HG02678 (cell line): Measurements from ENCODE around the gene CAMK2B.
A peak's percentile ranks its signal among the peaks of the same experiment; 100 is the strongest.

Experiments used
- ATAC-seq: cut with Tn5 transposase; IDR thresholded peaks from one replicate; pipeline ENCODE4 v1.9.1; 2021; ENCODE audit warnings: mild to moderate bottlenecking, moderate library complexity; ENCODE audit not compliant: unreplicated experiment

The CAMK2B gene

DNA sequence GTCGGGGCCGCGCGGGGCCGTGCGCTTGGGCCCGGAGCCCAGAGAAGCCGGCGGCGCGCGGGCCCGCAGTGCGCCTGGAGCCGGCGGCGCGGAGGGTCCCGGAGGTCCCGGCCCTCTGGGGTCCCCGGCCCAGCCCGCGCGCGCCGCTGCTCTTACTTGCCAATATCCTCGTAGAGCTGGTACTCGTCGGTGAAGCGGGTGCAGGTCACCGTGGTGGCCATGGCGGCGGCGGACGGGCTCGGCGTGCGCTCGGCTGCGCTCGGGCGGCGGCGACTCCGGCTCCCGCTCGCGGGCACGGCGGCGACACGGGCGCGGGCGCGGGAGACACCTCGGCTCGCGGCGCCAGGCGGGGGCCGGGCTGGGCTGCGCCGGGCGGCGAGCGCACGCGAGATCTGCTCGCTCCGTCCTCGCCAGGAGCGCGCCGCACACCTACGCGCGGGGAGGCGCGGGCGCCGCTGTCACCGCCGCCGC is at the start of gene CAMK2B:
Gene CAMK2B, minus strand, starts transcription at position 394 of the 471 bp plus-strand sequence. Its CDS starts 173 bp downstream, at position 221.
- ATAC-seq = no peak

DNA sequence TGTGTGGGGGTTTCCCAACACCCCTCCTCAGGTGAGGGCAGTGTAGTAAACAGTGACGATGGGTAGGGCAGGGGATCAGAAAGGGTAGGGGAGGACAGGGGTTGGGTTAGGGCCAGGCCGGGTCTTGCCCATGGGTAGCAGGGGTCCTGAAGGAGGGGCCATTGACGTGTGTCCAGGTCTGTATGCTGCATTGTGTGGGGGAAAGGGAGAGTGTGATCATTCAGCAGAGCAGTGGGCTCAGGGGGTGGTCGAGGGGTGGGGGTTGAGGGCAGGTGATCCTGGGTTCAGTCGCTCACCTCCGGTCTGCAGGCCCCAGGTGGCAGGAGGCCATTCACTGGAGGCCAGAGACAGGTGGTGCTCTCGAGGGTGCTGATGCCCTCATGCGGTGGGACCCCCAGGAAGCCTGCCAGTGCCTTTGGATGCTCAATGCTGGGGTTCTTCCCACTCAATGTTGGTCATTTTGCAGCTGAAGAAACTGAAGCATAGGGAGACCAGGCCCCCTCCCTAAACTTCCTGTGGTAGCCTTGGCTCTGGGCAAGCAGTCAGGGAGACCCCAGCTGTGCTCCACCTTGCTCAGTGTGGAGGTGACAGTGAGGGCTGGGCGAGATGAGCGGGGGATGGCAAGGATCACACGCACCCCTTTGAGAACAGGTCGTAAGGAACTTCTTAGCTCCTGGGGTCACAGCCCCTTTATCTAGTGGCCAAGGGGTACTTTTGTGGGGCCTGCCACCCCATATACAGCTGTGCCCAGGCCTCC is 48.8 kb upstream of the CAMK2B start:
- ATAC-seq = no peak

DNA sequence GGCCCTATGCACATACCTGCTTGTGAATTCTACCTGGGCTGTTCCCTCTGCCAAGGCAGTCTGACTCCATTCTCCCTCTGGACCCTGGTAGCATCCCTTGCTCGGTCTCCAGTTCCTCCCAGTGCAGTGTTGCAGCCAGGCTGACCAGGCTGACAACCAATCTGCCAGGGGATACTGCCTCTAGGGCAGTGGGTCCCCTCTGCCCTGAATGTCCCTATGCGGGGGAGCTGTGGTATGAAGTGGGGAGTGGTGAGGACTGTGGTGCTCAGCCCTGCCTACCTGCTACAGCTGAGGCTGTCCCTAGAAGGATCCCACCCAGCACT is 48.0 kb upstream of the CAMK2B start:
- ATAC-seq = no peak

DNA sequence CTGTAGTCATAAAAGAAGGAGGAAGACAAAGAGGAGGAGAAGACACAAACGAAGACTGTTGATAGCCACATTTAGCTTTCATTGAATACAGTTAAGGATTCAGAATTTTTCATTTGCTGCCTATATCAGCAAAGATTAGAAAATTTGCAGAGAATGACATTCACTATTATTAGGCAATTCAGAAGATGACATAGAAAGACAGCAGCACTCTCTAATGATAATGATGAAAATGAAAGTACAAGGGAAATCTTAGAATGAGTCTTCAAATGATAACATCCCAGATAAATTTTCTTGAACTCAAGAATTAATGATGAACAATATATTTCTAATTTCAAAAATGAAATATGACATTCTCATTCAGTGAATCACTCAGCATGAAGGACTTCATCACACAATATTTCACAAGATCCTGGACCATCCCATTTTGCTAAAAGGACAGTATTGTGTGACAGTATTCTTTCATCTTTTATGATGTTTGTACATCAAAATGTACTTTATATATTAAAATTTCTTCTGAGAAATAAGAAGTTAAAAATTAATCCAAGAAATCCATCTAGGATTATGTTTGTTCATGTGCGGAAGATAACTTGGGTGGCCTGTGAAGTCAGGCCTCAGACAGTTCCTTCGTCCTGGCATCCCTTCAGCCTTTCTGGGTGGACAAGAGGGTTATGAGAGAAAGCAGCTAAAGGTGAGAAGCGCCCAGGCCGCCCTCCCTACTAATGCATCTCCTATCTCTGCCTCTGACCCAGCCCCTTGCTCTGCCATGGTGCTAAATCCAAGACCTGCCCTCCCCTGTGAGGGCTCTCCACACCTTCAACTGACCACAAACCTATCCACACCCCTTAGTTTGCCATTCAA is 47.4 kb upstream of the CAMK2B start:
- no peak for ATAC-seq

DNA sequence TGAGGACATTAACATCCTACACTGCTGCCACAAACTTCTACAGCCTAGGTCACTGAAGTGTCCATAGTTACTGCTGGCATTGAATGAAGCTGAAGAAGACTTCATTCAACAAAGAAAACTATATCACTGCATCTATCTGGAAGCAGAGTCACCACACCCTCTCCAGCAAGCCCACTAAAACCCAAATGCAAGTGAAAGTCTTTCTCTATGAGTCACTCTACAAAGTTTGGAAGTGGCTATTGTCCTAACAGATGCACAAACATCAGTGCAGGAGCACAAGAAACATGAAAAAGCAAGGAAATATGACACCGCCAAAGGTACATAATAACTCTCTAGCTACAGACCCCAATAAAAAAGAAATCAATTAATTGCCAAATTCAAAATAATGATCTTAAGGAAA is 43.5 kb upstream of the CAMK2B start:
- no peak for ATAC-seq

DNA sequence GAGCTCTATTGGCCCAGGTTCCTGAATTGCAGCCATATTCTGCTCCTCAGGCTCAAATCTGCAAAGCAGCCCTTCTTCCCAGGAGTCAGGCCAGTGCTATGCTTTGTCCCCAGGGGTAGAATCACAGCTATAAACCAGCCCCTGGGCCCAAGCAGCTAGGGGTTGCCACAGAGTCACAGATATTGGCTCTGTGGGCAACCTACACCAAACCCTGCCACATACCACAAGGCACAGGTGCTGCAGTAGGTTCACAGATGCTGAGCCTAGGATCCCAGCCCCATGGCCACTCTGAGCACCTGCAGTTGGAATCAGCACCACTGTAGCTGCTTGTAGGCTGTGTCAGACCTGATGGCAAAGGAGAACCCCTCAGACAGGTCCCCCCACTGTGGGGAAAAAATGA is 43.1 kb upstream of the CAMK2B start:
- no peak for ATAC-seq

DNA sequence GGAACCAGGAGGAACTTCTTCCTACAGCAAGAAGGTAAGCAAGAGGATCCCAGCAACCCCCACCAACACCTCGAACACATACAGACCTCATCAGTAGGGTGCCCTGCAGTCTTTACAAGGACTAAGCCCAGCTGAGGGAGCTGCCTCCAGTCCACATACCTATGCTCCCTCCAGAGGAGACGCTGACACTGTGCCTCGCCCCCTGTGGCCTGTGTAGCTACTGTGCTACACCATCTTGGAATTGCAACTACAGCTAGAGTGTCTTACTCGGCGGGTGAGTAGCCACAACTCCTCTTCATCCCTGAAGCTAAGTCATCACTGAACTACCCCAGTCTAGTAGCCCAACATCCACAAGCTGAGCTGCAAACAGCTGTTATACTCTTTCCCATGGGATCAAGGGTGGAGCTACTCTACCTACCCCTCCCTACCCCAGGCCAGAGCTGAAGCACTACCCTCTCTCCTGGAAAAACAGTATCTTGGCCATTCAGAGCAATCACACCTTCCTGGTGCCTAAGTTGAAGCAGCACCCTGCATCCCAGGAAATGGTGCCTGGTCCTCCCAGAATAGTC is 42.2 kb upstream of the CAMK2B start:
- ATAC-seq = no peak

DNA sequence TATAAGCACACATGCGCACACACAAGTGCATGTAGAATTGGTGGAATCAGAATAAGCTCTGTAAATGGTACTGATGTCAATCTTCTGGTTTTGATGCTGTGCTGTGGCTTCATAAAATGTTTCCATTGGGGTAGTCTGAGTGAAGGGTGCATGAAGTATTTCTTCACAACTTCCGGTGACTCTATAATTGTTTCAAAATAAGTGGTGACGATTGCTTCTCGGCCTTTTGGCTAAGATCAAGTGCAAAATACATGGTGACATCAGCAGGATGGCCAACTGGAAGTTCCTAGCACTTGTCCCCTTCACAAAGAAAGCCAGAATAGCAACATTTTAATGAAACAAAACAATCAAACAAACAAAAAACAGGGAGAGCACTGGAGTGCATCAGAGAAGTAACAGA is 41.6 kb upstream of the CAMK2B start:
- ATAC-seq = no peak

DNA sequence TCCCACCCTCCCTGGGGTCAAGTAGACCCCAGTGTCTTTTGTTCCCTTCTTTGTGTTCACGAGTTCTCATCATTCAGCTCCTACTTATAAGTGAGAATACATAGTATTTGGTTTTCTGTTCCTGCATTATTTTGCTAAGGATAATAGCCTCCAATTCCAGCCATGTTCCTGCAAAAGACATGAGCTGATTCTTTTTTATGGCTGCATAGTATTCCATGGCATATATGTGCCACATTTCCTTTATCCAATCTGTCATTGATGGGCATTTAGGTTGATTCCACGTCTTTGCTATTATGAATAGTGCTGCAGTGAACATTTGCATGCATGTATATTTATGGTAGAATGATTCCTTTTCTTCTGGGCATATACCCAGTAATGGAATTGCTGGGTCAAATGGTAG is 28.3 kb upstream of the CAMK2B start:
- ATAC-seq = no peak

DNA sequence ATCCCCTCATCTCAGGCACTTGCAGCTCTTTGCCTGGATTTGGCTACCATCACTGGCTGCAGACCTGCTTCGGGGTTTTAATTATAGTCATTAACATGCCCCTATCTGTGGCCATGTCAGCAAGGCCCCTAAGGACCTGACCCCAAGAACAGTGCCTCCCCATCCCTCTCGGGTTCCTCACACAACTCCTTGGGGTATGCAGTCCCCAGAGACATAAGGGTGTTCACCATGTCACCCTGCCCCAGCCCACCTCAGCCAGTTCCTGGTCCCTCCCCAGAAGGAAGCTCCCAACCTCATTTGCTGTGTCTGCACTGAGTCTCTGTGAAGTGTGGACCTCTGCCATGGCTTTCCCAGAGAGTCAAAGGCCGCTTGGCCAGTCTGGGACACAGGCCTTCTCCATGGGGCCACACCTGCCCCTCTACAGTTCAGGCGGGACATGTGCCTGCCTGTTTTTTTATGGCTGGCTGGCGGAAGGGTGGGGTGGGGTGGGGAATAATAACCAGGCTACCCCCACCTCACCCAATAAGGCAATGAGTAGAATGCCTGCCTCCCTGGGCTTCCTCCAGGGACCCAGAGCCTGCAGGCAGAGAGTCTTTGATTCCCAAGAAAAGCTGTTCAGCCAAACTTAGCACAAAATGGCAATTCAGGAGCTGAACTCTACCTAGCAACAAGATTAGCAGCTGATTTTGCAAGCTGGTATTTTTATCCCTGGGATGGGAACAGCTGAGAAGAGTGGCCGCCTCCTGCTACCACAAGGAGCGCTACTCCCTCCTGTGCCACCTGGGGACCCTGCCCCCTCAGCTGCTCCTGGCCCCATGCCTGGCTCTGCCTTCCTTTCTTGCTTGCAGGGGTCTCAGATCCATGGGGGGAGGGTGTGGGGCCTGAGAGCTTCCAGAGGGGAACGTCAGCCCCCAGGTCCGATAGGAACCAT is 23.7 kb upstream of the CAMK2B start:
- ATAC-seq = no peak

DNA sequence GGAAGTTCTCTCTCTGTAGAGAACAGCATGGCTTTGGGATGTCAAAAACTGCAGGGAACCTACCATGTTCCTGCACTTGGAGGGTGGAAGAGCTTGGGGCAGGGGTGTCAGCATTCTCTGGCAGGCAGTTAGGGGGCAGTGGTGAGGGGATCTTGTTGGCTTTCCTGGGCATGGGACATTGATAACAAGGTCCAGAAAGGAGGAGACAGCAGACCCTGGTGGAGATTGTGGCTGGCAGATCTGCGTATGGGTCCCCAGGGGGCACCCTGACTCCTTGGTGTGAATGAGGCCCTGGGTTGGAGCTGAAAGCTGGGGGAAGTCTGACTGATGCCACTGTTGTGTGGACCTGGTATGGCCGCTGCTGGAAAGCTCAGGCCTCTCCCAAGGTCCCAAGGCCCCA is 22.9 kb upstream of the CAMK2B start:
- no peak for ATAC-seq

DNA sequence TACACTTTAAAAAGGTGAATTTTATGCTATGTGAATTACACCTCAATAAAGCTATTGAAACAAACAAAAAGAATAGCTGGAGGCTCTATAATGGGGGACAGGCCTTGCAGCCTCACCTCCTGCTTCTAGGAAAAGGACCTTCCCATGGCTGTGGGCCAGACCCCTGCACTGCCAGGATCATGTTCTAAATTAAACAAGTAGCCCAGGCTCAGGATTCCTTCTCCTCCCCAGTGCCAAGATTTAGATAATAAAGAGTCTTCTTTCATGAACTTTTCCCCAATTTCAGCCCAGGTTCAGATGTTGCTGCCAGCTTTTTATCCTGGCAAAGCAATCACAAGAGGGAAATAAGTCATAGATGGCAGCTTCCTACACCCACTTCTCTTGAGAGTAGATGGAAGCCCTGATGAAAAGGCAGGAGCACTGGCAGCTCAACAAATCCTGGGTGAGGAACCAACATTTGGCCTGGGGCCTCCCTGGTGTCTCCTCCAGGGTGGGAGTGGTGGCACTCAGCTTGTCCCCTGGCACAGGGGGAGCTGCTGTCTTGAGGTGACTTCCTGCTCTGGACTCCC is 22.2 kb upstream of the CAMK2B start:
- ATAC-seq = no peak

DNA sequence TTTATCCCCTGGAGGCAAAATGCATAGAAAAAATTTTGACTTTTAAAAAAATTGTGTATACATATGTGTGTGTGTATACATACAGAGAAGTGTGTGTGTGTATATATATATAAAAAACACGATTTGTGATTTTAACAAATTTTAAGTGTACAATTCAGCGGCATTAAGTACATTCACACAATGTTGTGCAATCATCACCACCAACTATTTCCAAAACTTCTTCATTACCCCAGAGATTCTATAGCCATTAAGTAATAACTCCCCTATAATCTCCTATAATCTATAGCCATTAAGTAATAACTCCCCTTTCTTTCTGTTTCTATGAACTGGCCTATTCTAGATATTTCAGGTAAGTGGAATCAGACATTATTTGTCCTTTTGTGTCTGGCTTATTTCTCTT is 20.7 kb upstream of the CAMK2B start:
- no peak for ATAC-seq

DNA sequence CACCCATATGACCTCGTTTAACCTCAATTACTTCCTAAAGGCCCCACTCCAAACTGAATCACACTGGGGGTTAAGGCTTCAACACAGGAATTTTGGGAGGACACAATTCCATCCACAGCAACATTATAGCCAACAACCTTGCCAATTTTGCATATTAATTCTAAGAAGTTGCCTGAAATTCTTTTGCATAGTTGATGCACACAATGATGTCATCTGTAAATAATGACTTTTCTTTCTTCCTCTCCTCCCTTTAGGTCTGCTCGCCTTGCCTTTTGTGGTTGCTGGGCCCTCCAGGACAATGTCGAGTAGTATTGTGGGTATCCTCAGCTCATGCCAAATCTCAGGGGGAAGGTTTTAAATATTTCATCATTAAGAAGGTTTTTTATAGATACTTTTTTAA is 16.0 kb upstream of the CAMK2B start:
- ATAC-seq = no peak

DNA sequence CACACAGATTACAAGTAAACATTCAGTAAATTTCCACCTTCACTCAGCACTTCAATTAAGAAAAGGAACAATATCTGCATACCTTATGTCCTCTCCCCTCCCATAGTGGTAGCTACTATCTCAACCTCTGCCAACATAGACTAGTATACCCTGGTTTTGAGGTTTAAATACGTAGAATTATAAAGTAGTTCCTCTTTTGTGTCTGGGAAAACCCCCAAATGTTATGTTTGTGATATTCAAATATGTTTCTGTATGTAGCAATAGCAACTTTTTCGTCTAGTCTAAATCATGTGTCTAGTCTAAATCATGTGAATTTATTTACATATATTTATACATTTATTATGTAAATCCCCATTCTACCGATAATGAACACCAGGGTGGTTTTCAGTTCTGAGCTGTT is 13.2 kb upstream of the CAMK2B start:
- peak; percentile 47 for ATAC-seq

DNA sequence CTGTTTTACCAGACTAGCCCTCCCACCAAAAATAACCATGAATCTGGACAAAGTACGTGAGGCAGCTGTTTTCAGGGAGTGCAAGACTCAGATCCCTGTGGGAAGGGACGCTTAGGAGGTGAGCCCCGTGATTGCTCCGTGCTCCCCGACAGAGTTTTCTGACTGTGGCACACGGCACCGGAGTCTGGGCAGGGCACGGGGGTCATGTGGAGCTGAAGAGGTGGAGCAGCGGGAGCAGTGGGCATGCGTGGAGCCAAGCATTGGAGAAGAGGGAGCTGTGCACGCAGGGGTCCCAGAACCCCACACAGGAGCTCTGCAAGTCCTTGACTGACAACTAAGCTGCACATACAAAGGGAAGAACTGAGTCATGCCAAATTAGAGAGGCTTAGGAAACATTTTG is 11.1 kb upstream of the CAMK2B start:
- no peak for ATAC-seq

DNA sequence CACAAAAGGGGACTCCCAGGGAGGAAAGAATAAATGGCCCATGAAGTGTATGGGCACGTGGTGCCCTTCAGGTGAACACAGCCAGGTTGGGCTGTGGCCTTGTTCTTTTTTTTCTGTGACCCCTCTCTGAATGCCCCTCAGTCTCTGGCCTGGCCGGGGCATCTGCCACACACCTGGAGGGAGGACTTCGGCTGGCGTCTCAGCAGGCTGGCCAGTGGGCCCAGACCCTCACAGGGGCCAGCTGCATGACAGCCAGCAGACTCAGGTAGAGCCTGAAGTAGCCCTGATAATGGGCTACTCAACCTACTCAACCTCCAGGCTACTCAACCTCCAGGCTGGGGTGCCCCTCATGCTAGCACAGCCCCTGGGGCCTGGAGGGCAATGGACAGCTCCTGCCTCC is 9.8 kb upstream of the CAMK2B start:
- ATAC-seq = no peak

DNA sequence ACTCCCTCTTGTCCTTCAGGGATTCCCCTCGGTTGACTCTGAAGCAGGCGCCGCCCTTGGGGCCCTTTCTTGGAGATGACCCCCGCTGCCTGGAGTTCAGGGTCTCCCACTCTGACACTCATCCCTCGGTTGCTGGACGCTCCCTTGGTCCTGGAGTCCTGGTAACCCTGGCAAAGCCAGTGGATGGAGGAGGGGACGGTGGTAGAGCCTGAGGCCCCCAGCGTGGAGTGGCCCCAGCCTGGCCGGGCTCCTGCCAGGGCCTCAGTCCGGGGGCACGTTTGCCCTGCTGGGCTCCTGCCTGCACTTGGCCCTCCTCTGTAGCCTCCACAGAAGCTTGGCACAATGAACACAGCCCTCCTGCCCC is 9.3 kb upstream of the CAMK2B start:
- no peak for ATAC-seq

DNA sequence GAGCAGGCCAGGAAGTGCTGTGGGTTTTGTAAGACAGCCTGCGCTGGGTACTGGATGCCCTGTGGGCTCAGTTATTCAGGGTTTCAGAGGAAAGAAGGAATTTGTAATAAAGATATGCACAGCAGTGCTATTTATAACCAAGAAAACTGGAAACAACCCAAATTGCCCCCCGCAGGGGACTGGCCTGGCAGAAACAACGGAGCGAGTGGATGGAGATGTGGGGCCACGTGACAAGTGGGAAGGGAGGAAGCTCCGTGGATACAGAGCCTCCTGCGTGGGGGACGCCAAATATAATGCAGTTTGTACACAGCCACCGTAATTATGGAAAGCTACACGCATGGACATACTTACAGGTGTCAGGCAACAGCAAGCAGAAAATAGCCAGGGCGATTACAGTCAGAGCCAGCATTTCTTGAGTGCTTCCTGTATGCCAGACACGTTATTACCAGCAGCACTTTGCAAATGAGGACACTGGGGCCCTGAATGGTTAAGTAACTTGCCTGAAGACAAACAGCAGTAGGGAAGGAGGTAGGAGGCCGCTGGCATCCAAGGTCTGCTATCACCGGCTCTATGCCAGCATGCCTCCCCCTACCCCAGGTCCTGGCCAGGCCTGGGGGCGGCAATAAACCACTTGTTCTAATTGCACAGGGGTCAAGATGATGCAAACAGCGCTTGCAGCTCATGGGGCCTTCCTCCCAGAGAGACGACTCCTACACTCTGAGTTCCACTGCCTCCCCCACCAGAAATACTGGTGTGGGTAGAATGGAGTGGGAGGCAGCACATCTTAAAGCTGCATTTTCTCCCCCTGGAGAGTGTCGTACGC is 8.7 kb upstream of the CAMK2B start:
- ATAC-seq = no peak

DNA sequence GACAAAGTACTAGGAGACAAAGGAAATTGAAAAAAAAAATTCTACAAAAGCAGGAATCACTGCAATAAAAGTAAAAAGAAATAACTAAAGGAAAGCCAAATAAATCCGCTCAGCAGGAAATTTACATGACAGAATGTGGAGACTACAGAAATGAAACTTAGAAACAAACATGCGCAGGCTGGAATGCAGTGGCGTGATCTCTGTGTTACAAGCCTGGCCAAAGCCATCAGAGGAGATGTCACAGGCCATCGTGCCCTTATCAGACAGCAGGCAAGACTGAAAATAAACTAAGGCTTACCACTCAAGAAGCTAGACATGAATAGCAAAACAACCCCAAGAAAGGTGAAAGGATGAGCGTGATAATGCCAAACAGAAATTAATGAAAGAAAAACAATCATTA is 6.3 kb upstream of the CAMK2B start:
- ATAC-seq = no peak
